ENCODE data around the gene COL5A1. TPM values are rescaled to one million over a fixed set of nuclear protein-coding genes. Genes with fewer than 3 reads are reported as not detected.
"Not testable (repeated sequence)": the region's sequence is repeated elsewhere in the genome, so short reads cannot be mapped to it uniquely, and the experiment has no call there.

COL5A1 gene
- total RNA-seq, 1 experiment from 2014 or later = 5.4 TPM

DNA sequence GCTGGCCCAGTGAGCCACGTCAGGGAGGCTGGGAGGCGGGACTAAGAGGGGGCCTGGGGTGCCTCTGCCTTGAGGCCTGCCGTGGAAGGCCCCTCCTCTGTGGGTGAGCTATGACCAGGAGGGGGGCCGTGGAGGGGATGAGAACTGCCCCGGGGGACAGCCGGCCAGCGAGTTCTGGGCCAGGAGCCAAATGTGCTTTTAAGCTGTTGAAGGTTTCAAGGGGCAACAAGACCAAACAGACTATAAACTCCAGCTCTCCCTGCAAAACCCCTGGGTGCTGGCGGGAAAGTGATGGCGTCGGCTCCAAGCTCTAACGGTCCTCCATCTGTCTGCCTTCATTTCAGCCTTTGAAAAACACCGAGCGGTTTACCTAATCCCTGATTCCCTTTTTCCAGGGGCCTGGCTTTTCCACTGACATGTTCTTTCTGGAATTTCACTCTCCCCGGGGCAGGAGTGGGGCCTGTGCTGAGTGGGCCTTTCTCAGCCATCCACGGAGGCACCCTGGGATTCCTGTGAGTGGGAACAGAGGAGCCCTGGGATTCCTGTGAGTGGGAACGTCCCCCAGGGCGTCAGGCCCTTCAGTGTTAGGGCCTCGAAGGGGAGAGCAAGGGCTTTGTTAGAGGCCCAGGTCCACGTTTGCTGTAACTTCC, 65.6 kb downstream of the COL5A1 start:
- DNase-seq (ENCODE audit: low read depth) = peak; percentile 35

- DNase-seq (ENCODE audit: low read depth) = no peak
Observed at GRCh38 chr9:134707731-134708671, 66.4 kb downstream of the COL5A1 start.

DNA sequence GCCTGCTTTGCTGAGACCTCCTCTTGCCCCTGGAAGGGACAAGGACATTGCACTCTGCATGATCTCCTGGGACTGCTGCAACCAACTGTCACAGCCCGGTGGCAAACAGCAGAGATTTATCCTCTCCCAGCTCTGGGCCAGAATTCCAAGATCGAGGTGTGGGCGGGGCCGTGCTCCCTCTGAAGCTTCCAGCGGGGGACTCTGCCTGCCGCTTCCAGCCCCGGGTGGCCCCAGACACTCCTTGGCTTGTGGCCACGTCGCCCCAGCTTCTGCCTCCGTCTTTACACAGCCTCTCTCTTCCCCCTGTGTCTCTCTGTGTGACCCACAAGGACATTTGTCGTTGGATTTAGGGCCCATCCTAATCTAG, 67.1 kb downstream of the COL5A1 start:
- DNase-seq (ENCODE audit: low read depth) = no peak

- DNase-seq (ENCODE audit: low read depth) = no peak
Observed at GRCh38 chr9:134709512-134710270, 68.1 kb downstream of the COL5A1 start.

GRCh38 chr9:134710271-134710540, 68.6 kb downstream of the COL5A1 start:
- no peak for DNase-seq (ENCODE audit: low read depth)

DNA sequence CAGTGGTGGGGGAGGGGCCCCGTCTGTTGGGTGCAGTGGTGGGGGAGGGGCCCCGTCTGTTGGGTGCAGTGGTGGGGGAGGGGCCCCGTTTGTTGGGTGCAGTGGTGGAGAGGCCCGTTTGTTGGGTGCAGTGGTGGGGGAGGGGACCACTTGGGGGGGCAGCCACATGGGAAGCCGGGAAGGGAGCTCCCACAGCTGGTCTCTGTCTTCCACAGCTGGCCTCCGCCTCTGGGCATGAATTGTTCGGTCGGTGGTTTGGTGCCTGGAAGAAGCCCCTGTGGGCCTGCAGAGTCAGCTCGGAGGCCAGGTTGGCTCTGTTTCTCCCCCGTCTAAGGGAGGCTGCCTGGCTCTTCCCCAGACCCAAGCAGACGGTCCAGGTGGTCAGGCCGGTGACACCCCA, 69.3 kb downstream of the COL5A1 start:
- DNase-seq (ENCODE audit: low read depth) = no peak

- no peak for DNase-seq (ENCODE audit: low read depth)
Observed at GRCh38 chr9:134712243-134712642, 70.6 kb downstream of the COL5A1 start.

- DNase-seq (ENCODE audit: low read depth) = no peak
Observed at GRCh38 chr9:134712926-134713325, 71.3 kb downstream of the COL5A1 start.

DNA sequence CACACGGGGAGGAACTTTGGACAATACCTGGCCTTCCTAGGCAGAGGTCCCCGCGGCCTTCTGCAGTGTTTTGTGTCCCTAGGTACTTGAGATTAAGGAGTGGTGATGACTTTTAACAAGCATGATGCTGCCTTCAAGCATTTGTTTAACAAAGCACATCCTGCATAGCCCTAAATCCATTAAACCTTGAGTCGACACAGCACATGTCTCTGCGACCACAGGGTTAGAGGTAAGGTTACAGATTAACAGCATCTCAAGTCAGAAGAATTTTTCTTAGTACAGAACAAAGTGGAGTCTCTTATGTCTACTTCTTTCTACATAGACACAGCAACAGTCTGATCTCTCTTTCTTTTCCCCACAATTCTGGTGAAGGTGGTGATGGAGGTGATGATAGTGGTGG, 73.9 kb downstream of the COL5A1 start:
- DNase-seq (ENCODE audit: low read depth) = not testable (repeated sequence)

DNA sequence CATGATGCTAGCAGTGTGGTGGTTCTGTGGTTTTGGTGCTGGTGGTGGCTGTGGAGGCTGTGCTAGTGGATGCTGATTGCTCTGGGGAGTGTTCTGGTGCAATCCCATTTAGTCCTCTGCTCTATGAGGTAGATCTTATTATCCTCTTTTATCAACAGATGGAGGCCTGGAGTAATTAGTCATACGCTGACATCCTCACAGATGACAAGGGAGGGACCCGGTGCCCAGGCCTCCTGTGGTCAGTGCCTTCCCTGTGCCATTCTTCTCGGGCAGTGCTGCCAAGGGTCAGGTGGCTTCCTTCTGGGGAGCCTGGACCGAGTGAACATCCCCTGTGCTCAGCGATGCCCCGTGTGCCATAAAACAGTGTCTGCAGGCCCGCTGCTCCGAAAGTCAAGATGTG, 74.5 kb downstream of the COL5A1 start:
- DNase-seq (ENCODE audit: low read depth) = no peak

GRCh38 chr9:134717056-134717455, 75.5 kb downstream of the COL5A1 start:
- DNase-seq (ENCODE audit: low read depth) = no peak

DNA sequence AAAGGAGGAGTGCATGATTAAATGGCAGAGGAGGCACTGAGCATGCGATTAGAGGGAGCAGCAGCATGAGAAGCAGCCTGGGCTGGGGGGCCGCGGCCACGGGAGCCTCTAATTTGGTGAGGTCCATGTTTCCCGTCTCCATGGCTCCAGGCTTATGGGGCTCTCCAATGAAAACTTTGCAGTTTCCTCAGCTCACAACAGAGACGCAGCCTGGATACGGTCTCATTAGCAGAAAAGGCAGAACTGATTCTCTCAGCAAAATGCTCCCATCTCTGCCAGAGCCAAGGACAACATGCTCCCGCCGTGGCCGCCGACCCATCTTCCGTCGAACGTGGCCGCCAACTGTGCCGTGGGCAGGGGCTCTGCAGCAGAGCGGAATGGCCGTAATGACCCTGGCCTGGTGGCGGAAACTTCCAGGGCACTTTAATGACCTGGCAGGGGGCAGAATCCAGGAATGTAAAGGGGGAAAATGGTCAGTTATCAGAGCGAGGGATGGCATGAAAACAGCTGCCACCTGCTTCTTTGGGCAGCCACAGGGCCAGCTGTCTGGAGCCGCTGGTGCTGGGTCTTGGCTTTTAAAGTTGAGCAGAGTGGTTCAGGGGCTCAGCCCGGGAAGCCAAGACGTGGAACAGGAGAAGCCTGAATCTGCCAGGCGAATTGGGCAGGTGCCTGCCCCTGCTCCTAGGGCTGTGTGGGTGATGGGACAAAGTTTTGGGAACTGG, 76.5 kb downstream of the COL5A1 start:
- DNase-seq (ENCODE audit: low read depth) = no peak

GRCh38 chr9:134719331-134719730, 77.7 kb downstream of the COL5A1 start:
- no peak for DNase-seq (ENCODE audit: low read depth)

DNA sequence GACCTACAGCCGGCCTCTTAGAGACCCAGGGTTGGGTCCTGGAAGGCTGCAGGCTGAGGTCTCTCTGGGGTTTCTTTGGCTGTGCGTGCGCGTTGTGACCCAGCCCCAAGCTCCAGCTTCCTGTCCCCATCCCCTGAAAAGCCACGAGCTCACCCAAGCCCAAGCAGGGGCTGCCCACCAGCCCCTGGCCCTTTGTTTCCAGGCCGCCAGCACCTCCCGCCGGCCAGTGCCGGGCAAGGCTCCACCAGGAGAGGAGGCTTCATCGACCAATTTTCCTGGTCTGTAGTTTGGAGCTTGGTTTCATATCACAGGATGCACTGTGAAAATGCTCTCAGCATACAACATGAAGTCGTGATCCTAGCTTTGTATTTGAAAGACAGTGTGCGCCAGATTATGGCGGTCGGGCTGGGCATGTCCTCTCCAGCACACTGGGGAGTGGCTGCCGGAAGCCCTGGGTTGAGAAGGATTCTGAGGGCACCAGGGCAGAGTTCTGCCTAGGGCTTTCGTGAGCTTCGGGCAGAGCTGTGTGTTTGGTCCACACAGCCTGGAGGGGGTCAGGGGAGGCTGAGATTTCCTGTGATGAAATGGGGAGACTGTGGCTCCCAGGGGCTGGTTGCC, 78.6 kb downstream of the COL5A1 start:
- DNase-seq (ENCODE audit: low read depth) = no peak

DNA sequence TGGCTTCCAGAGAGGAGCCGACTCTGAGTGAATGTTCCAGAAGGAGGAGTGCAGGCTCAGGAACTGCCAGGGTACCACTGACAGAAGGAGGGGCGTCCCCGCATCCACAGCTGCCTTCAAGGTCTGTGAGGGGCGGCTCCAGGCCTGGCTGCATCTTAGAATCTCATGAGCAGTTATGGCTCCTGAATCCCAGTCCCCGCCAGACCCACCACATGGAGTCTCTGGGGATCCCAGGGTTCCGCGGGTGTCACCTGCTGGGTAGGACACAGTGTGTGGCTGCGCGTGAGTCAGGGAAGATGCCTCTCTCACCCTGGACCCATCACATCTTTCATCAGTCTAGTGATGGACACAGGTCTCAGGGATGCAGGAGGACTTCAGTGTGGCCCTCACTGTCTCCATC, 79.2 kb downstream of the COL5A1 start:
- no peak for DNase-seq (ENCODE audit: low read depth)

DNA sequence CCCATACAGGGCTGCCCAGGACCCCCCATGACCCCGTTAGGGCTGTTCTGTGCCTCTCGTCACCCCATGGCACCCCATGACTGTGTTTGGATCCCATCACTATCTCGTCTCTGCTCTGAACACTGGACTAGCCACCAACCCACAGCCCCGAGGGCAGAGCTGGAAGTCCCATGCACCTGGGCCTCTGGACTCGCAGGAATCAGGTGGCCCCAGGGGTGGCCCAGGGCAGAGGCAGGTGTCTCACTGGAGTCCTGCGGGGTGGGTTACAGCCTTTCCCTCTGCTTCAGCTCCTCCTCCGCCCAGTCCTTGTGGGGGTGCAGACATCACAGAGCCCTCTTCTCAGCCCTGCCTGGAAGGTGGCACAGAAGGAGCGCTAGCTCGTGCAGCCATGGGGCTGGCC, 79.7 kb downstream of the COL5A1 start:
- no peak for DNase-seq (ENCODE audit: low read depth)

GRCh38 chr9:134722120-134722701, 80.6 kb downstream of the COL5A1 start:
- DNase-seq (ENCODE audit: low read depth) = no peak

DNA sequence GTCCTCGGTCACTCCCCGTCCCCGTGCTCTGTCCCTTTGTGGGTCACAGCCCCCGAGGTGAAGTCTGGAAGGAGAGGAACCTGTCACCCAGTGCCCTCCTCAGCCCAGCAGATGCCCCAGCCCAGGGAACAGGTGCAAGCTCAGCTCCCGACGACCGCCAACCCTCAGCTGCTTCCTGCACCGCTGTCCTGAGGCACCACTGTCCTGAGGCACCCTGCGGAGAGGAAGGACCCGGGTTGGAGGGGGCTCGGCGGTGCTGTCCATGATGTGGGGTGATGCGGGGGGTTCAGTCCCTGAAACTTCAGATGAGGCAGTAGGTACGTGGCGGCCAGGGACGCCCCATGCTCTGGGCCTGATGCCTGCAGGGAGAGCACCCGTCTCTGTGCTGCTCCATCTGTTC, 81.4 kb downstream of the COL5A1 start:
- DNase-seq (ENCODE audit: low read depth) = no peak

GRCh38 chr9:134723491-134724190, 82.0 kb downstream of the COL5A1 start:
- DNase-seq (ENCODE audit: low read depth) = no peak

Data from HT1080 (cell line).